ENCODE data around the gene ERC2.
"Not testable (repeated sequence)": the region's sequence is repeated elsewhere in the genome, so short reads cannot be mapped to it uniquely, and the experiment has no call there.

The ERC2 gene

DNA sequence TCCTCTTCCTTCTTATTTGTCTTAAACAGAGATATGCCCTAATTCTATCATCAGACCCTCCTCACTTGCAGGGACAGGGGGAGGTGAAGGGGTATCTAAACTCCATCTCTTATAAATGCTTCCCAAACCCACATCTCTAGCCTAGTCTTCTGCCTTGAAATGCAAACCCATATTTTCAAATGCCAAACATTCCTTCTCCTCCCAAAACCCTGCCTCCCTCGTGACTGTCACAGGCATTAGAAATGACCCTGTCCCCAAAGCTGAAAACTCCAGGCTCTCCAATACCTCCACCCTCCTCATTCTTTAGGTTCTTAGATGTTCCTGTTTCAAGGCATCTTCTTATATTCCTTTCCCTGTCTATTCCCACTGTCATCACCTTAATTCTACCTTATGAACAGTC lies 191.0 kb downstream of the ERC2 start:
- no peak for DNase-seq (ENCODE audit: low read depth)
- no peak overlapping the region for H3K4me3 ChIP-seq (ENCODE audit: low read depth, low read length)
- no peak for TF ChIP-seq CTCF (IDR thresholded peaks at IDR 0.05; ENCODE audit: low read depth, low read length)
- TF ChIP-seq MYC (IDR thresholded peaks at IDR 0.05; ENCODE audit: low read depth, low read length) = no peak

DNA sequence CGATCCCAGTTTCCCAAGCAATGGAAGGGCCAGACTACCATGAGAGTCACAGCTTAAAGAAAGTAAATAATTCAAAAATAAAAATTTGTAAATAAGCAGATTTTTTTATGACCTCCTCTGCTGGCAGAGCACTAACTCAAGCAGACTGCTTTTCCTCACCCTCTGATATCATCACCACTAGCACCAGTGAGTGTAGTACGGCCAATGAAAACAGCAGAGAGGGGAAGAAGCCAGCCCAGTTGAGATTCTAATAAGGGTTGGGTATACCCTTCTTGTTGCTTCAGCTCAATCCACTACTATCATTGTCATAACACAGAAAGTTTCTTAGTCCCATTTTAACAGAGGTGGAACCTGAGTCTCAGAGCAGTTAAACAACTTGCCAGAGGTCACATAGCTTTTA lies 193.1 kb downstream of the ERC2 start:
- H3K4me3 ChIP-seq (ENCODE audit: low read depth, low read length) = no peak overlapping the region
- no peak for DNase-seq (ENCODE audit: low read depth)
- no peak for TF ChIP-seq POLR2A (IDR thresholded peaks at IDR 0.05; ENCODE audit: extremely low read depth, insufficient read length)

GRCh38 chr3:56269755-56270535 lies 198.3 kb downstream of the ERC2 start:
- H3K4me3 ChIP-seq (ENCODE audit: low read depth, low read length) = no peak overlapping the region
- DNase-seq (ENCODE audit: low read depth) = no peak
- TF ChIP-seq CTCF (IDR thresholded peaks at IDR 0.05; ENCODE audit: low read depth, low read length) (no peak), MYC (IDR thresholded peaks at IDR 0.05; ENCODE audit: low read depth, low read length) (no peak), MAX (IDR thresholded peaks at IDR 0.05; ENCODE audit: low read depth, low read length) (no peak), POLR2A (IDR thresholded peaks at IDR 0.05; ENCODE audit: extremely low read depth, insufficient read length) (no peak)

GRCh38 chr3:56268616-56269383 lies 199.5 kb downstream of the ERC2 start:
- TF ChIP-seq POLR2A (IDR thresholded peaks at IDR 0.05; ENCODE audit: extremely low read depth, insufficient read length) = no peak
- TF ChIP-seq CTCF (IDR thresholded peaks at IDR 0.05; ENCODE audit: low read depth, low read length) = no peak
- no peak for TF ChIP-seq MYC (IDR thresholded peaks at IDR 0.05; ENCODE audit: low read depth, low read length)
- no peak for TF ChIP-seq MAX (IDR thresholded peaks at IDR 0.05; ENCODE audit: low read depth, low read length)
- no peak overlapping the region for H3K4me3 ChIP-seq (ENCODE audit: low read depth, low read length)
- DNase-seq (ENCODE audit: low read depth) = no peak

GRCh38 chr3:56261852-56262251 lies 206.4 kb downstream of the ERC2 start:
- not testable (repeated sequence) for DNase-seq (ENCODE audit: low read depth); H3K4me3 ChIP-seq (ENCODE audit: low read depth, low read length)

GRCh38 chr3:56260262-56260661 lies 208.0 kb downstream of the ERC2 start:
- no peak for DNase-seq (ENCODE audit: low read depth)
- TF ChIP-seq CTCF (IDR thresholded peaks at IDR 0.05; ENCODE audit: low read depth, low read length) (no peak), MAX (IDR thresholded peaks at IDR 0.05; ENCODE audit: low read depth, low read length) (no peak), MYC (IDR thresholded peaks at IDR 0.05; ENCODE audit: low read depth, low read length) (no peak), POLR2A (IDR thresholded peaks at IDR 0.05; ENCODE audit: extremely low read depth, insufficient read length) (no peak)
- no peak overlapping the region for H3K4me3 ChIP-seq (ENCODE audit: low read depth, low read length)

- TF ChIP-seq MYC (IDR thresholded peaks at IDR 0.05; ENCODE audit: low read depth, low read length) (no peak), MAX (IDR thresholded peaks at IDR 0.05; ENCODE audit: low read depth, low read length) (no peak), POLR2A (IDR thresholded peaks at IDR 0.05; ENCODE audit: extremely low read depth, insufficient read length) (no peak), CTCF (IDR thresholded peaks at IDR 0.05; ENCODE audit: low read depth, low read length) (no peak)
- no peak overlapping the region for H3K4me3 ChIP-seq (ENCODE audit: low read depth, low read length)
- no peak for DNase-seq (ENCODE audit: low read depth)
Measured at GRCh38 chr3:56257826-56258225, 210.4 kb downstream of the ERC2 start.

All from NB4 (cell line).